Measurements from ENCODE around the gene VAMP5. TPM values are rescaled to one million over a fixed set of nuclear protein-coding genes. Genes with fewer than 3 reads are reported as not detected.

The VAMP5 gene
- total RNA-seq, 6 donors from 2014 or later: 20.5 to 105 (median 44.0) TPM

DNA sequence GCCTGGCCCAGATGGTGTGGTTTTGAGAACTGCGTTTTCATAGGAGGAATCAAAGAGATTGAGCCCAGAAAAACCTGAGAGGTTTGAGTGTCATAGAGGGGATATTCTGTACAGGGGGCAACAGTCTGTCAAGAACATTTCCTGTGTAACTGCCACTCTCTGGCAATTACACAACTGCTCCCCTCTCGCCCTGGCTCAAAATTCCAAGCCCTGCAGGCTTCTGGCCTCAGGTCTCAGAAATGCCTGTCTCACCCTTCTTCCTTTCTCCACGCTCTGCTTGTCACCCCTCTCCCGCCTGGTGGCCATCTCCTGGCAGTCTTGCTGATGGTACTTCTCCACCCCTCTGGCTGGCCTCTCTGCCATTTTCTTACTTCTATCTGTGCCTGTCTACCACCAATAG lies 4.0 kb downstream of the VAMP5 start:
- ATAC-seq (ENCODE audit: low FRiP score in 2 of 2): no peak
- Histone ChIP-seq H3K27me3 (no peaks in the 10 kb centered on the region), H3K36me3 (peaks cover 0 to 8% (median 0%) of the 10 kb centered on the region in 4 donors), H3K4me3 (no peak overlapping the region), H3K4me1 (peaks cover 81 to 90% (median 89%) of the 10 kb centered on the region in 4 donors), H3K9me3 (no peaks in the 10 kb centered on the region), H3K27ac (peak overlapping the region; percentile 89 to 97 (median 96))
- no peak for DNase-seq
- TF ChIP-seq POLR2AphosphoS5 (IDR thresholded peaks at IDR 0.05) (no peak), POLR2A (IDR thresholded peaks at IDR 0.05) (no peak), EP300 (IDR thresholded peaks at IDR 0.05) (no peak)
- TF ChIP-seq, protein P1, sequence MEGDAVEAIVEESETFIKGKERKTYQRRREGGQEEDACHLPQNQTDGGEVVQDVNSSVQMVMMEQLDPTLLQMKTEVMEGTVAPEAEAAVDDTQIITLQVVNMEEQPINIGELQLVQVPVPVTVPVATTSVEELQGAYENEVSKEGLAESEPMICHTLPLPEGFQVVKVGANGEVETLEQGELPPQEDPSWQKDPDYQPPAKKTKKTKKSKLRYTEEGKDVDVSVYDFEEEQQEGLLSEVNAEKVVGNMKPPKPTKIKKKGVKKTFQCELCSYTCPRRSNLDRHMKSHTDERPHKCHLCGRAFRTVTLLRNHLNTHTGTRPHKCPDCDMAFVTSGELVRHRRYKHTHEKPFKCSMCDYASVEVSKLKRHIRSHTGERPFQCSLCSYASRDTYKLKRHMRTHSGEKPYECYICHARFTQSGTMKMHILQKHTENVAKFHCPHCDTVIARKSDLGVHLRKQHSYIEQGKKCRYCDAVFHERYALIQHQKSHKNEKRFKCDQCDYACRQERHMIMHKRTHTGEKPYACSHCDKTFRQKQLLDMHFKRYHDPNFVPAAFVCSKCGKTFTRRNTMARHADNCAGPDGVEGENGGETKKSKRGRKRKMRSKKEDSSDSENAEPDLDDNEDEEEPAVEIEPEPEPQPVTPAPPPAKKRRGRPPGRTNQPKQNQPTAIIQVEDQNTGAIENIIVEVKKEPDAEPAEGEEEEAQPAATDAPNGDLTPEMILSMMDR (IDR thresholded peaks at IDR 0.05): no peak
- WGBS, 2 donors: 40 to 46% methylated on average over 4 of the region's 4 CpGs

DNA sequence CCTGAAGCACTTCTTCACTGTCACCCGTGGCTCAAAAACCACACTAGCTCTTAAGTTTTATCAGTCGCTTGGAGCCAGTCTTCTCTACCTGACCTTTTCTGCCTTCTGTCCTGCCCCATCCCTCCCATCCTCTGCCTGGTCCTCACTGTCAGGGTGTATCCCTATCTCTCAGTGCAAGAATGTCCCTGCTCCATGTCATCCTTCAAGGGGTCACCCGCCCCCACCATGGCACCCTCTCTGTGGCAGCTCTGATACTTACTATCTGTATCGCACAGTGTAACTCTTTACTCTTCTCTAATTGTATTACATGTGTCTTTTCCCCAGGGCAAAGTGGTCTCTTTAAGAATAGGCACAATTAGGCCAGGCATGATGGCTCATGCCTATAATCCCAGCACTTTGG lies 4.4 kb downstream of the VAMP5 start:
- TF ChIP-seq, protein P1 (IDR thresholded peaks at IDR 0.05): no peak
- no peak for TF ChIP-seq EP300 (IDR thresholded peaks at IDR 0.05)
- TF ChIP-seq POLR2AphosphoS5 (IDR thresholded peaks at IDR 0.05): no peak
- TF ChIP-seq POLR2A (IDR thresholded peaks at IDR 0.05): no peak
- DNase-seq (no peak), ATAC-seq (ENCODE audit: low FRiP score in 2 of 2) (no peak)
- H3K4me3 ChIP-seq: no peak overlapping the region
- H3K4me1 ChIP-seq: peaks cover 77 to 87% (median 85%) of the 10 kb centered on the region in 4 donors
- H3K27me3 ChIP-seq: no peaks in the 10 kb centered on the region
- no peaks in the 10 kb centered on the region for H3K9me3 ChIP-seq
- peaks cover 0 to 7% (median 0%) of the 10 kb centered on the region in 4 donors for H3K36me3 ChIP-seq
- WGBS, 2 donors: 61 to 80% methylated on average over 4 of the region's 4 CpGs
- peak overlapping the region; percentile 89 to 97 (median 96) for H3K27ac ChIP-seq

DNA sequence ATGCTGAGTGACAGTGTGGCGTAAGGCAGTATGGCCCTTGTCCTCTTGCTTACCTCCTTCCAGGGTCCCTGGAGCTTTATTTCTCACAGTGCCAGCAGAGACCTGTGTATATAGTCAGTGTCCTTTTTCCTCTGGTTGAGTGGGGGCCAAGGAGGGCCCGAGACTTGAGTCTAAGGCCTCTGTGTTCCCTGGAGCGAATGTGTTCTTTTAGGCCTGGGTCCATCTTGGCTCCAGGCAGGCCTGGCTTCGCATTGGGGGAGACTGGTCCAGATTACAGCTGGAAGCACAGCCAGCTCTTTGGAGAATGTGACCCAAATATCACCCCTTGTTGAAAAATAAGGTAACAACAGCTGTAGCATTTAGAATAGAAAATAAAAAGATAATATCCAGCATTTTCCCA lies 5.0 kb downstream of the VAMP5 start:
- H3K4me3 ChIP-seq: no peak overlapping the region
- no peak for TF ChIP-seq EP300 (IDR thresholded peaks at IDR 0.05)
- TF ChIP-seq, protein P1 (IDR thresholded peaks at IDR 0.05): no peak
- TF ChIP-seq POLR2A (IDR thresholded peaks at IDR 0.05): no peak
- TF ChIP-seq POLR2AphosphoS5 (IDR thresholded peaks at IDR 0.05): no peak
- H3K27ac ChIP-seq: peak overlapping the region; percentile 89 to 97 (median 96)
- no peaks in the 10 kb centered on the region for H3K27me3 ChIP-seq
- H3K4me1 ChIP-seq: peaks cover 74 to 85% (median 84%) of the 10 kb centered on the region in 4 donors
- no peaks in the 10 kb centered on the region for H3K9me3 ChIP-seq
- 77 to 78% methylated on average over 4 of the region's 4 CpGs for WGBS, 2 donors
- no peak for DNase-seq
- no peak for ATAC-seq (ENCODE audit: low FRiP score in 2 of 2)
- H3K36me3 ChIP-seq: peaks cover 0 to 7% (median 0%) of the 10 kb centered on the region in 4 donors

DNA sequence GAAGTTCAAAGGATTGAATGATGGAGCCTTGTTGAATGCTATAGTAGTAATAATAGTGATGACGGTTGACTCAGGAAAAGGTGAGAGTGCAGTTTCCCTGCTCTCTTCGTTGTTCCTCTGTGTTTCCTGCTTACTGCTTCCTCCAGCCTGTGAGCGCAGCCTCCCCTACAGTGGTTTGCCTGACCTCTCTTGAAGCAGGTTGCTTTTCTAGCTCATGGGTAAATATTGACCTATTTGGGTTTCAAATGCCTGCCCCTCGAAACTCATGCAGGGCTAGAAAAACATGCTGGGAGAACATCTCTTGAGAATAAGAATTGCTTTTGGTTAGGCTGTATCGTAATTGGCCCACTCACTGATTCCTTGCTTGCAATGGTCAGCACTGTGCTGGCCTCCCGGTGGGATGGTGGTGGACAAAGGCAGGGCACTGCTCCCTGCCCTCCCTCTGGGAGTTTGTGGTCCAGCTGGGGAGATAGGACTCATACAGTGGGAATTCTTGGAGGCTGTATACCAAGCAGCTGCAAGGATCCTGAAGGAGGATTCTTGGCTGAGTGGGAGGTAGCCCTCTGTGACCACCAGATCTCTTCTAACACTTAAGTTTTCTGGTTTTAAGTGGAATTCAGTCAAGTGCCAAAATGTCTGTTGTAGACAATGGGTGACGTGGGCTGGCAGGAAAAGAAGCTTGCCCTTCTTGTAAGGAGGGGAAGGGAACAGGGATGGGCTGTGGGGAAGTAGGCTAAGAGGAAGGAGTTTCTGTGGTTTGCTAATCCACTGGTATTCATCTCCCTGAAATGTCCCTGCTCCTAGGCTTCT lies 6.0 kb downstream of the VAMP5 start:
- peaks cover 0 to 7% (median 0%) of the 10 kb centered on the region in 4 donors for H3K36me3 ChIP-seq
- 22 to 38% methylated on average over 7 of the region's 7 CpGs for WGBS, 2 donors
- H3K27ac ChIP-seq: peak overlapping the region; percentile 89 to 97 (median 96)
- ATAC-seq (ENCODE audit: low FRiP score in 2 of 2): peak; percentile 51 to 80
- no peaks in the 10 kb centered on the region for H3K9me3 ChIP-seq
- TF ChIP-seq POLR2AphosphoS5 (IDR thresholded peaks at IDR 0.05): peak; percentile 43 to 80
- TF ChIP-seq EP300 (IDR thresholded peaks at IDR 0.05): peak in 2 of 4 donors; percentile 51 to 55
- TF ChIP-seq, protein P1 (IDR thresholded peaks at IDR 0.05): no peak
- peak in 1 of 4 donors; percentile 39 for TF ChIP-seq POLR2A (IDR thresholded peaks at IDR 0.05)
- peaks cover 79 to 84% (median 83%) of the 10 kb centered on the region in 4 donors for H3K4me1 ChIP-seq
- H3K27me3 ChIP-seq: no peaks in the 10 kb centered on the region
- DNase-seq: peak in 1 of 2 donors; percentile 79
- peak overlapping the region in 1 of 4 donors; percentile 11 for H3K4me3 ChIP-seq
